Bronchial epithelial cell (primary cell): ENCODE results near the gene KRT5. TPM values are rescaled to one million over a fixed set of nuclear protein-coding genes. Genes with fewer than 3 reads are reported as not detected.
A peak's percentile ranks its signal among the peaks of the same experiment; 100 is the strongest.

ENCODE experiments used
- DNase-seq: peaks from one replicate; pipeline ENCODE4 v3.0.0-alpha.2; 2010; ENCODE audit warnings: low read depth
- FAIRE-seq: peaks from 2 replicates; lab custom pipeline; 2011; peaks lifted over from hg19 to GRCh38; lab: Jason Lieb, UNC
- H3K27me3 ChIP-seq: 2 replicates; pipeline ENCODE4 v1.5.1; 2011; ENCODE audit warnings: low read length; ENCODE audit not compliant: control insufficient read depth, insufficient read depth
- H3K36me3 ChIP-seq: 2 replicates; pipeline ENCODE4 v1.5.1; 2011; ENCODE audit warnings: low read length; ENCODE audit not compliant: control insufficient read depth, insufficient read depth
- H3K4me3 ChIP-seq: 2 replicates; pipeline ENCODE4 v1.5.1; 2011; ENCODE audit warnings: mild to moderate bottlenecking, low read depth, low read length, control low read depth
- CTCF ChIP-seq: IDR thresholded peaks from 2 replicates; pipeline ENCODE4 v1.5.1; 2011; ENCODE audit warnings: mild to moderate bottlenecking, moderate library complexity, low read length, control low read depth, inconsistent platforms; ENCODE audit not compliant: insufficient read depth, severe bottlenecking
- total RNA-seq: library from RNA; depleted of rRNA; stranded (reverse); fragments of >200 nt; gene quantifications from 2 replicates; pipeline ENCODE4 v1.2.1, GENCODE V29; 2014

The KRT5 gene
- total RNA-seq, 1 donor from 2014 or later: 6,770 TPM

GRCh38 chr12:52473768-52474167 lies 46.4 kb downstream of the KRT5 start, which contains the start of gene KRT6C:
KRT6C (minus strand) TSS chr12:52473805; CDS start chr12:52473737, 68 bp downstream.
- DNase-seq: peak; percentile 97
- H3K4me3 ChIP-seq: no peak within 1 kb of the TSS
- H3K36me3 ChIP-seq: no peaks in the 10 kb centered on the region
- H3K27me3 ChIP-seq: no peaks in the 10 kb centered on the region
- FAIRE-seq: peak; percentile 91
- TF ChIP-seq CTCF: no peak

DNA sequence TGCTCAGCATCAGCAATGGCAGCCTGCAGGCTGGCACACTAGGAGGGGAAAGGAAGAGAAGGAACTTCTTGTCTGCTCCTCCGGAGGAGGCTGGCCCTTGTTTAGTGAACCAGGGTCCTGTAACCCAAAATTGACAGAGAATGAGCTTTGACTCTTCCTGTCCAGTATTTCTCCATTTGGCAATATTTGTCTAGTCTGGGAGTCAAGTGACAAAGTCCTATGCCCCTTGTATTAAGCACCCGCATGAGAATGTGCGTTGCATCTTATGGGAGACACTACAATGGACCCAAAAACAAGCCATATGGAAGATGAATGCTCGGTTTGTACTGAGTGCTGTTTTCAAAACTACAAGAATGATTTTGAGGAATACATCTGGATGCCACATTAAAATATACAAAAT lies 50.3 kb downstream of the KRT5 start:
- Histone ChIP-seq H3K36me3 (no peaks in the 10 kb centered on the region), H3K4me3 (no peak overlapping the region), H3K27me3 (no peaks in the 10 kb centered on the region)
- DNase-seq (no peak), FAIRE-seq (no peak)
- no peak for TF ChIP-seq CTCF

- no peaks in the 10 kb centered on the region for H3K36me3 ChIP-seq
- FAIRE-seq (no peak), DNase-seq (no peak)
- no peaks in the 10 kb centered on the region for H3K27me3 ChIP-seq
- TF ChIP-seq CTCF: no peak
- no peak overlapping the region for H3K4me3 ChIP-seq
These were observed 55.3 kb downstream of the KRT5 start for GRCh38 chr12:52464897-52465296.

Other genes with a start within 250 kb of the KRT5 start
- 0.26 TPM in 2 replicates for gene KRT86, start 245.7 kb downstream of the KRT5 start, total RNA-seq
- 0.13 and 0.26 TPM in 2 replicates for gene KRT81, start 228.9 kb downstream of the KRT5 start, total RNA-seq
- gene KRT83, start 199.0 kb downstream of the KRT5 start, total RNA-seq: 0.13 TPM in 1 of 2 replicates, not detected in the other
- not detected in 2 replicates for gene KRT85, start 152.9 kb downstream of the KRT5 start, total RNA-seq
- not detected in 2 replicates for gene KRT84, start 134.7 kb downstream of the KRT5 start, total RNA-seq
- gene KRT82, start 114.1 kb downstream of the KRT5 start, total RNA-seq: not detected in 2 replicates
- gene KRT75, start 86.0 kb downstream of the KRT5 start, total RNA-seq: 1.8 and 7.3 TPM in 2 replicates
- gene KRT6B, start 68.2 kb downstream of the KRT5 start, total RNA-seq: 287 and 1,881 TPM in 2 replicates
- 16.8 and 138 TPM in 2 replicates for gene KRT6C, start 46.6 kb downstream of the KRT5 start, total RNA-seq
- 13,929 and 17,192 TPM in 2 replicates for gene KRT6A, start 27.1 kb downstream of the KRT5 start, total RNA-seq
- not detected in 2 replicates for gene KRT71, start 32.8 kb upstream of the KRT5 start, total RNA-seq
- 0.13 TPM in 1 of 2 replicates, not detected in the other for gene KRT74, start 53.4 kb upstream of the KRT5 start, total RNA-seq
- not detected in 2 replicates for gene KRT72, start 81.1 kb upstream of the KRT5 start, total RNA-seq
- not detected in 2 replicates for gene KRT73, start 98.2 kb upstream of the KRT5 start, total RNA-seq
- gene KRT2, start 131.8 kb upstream of the KRT5 start, total RNA-seq: not detected in 2 replicates
- gene KRT1, start 160.0 kb upstream of the KRT5 start, total RNA-seq: not detected in 2 replicates
- gene KRT77, start 183.1 kb upstream of the KRT5 start, total RNA-seq: under 0.01 TPM in 1 of 2 replicates, not detected in the other